HEK293T (cell line): ENCODE data around the gene FAAP20.

Experiments used
- CTCF ChIA-PET: fragments of 350-600 bp; formaldehyde crosslinking; extraction: SDS; loops from one replicate; lab custom pipeline; 2021; ENCODE audit warnings: antibody characterized with exemption, inconsistent platforms; lab: Yijun Ruan, JAX
- POLR2A ChIA-PET: fragments of 350-600 bp; formaldehyde crosslinking; extraction: SDS; loops from one replicate; lab custom pipeline; 2020; ENCODE audit warnings: antibody characterized with exemption, inconsistent platforms; lab: Yijun Ruan, JAX
- DNase-seq: peaks from one replicate; pipeline ENCODE4 v3.0.0; 2012; ENCODE audit warnings: mixed read lengths; ENCODE audit errors: extremely low spot score
- ARNT ChIP-seq: fragments of 450-650 bp; IDR thresholded peaks from 2 replicates; pipeline ENCODE4 v1.6.1; 2017; ENCODE audit warnings: mild to moderate bottlenecking
- BHLHE40 ChIP-seq: fragments of 450-650 bp; IDR thresholded peaks from 2 replicates; pipeline ENCODE4 v1.6.1; 2016; ENCODE audit warnings: mild to moderate bottlenecking, moderate library complexity, borderline replicate concordance
- CTBP1 ChIP-seq: fragments of 450-650 bp; IDR thresholded peaks from 2 replicates; pipeline ENCODE4 v1.6.1; 2016; ENCODE audit warnings: borderline replicate concordance
- ELF4 ChIP-seq: fragments of 450-650 bp; IDR thresholded peaks from 2 replicates; pipeline ENCODE4 v1.6.1; 2017; ENCODE audit warnings: antibody characterized with exemption
- FOXA1 ChIP-seq: fragments of 450-650 bp; IDR thresholded peaks from 2 replicates; pipeline ENCODE4 v1.6.1; 2016; ENCODE audit warnings: mild to moderate bottlenecking
- FOXK2 ChIP-seq: fragments of 450-650 bp; IDR thresholded peaks from 2 replicates; pipeline ENCODE4 v1.6.1; 2016; ENCODE audit warnings: mild to moderate bottlenecking
- FOXM1 ChIP-seq: fragments of 450-650 bp; IDR thresholded peaks from 2 replicates; pipeline ENCODE4 v1.6.1; 2017; ENCODE audit warnings: mild to moderate bottlenecking, borderline replicate concordance
- HDGF ChIP-seq: fragments of 450-650 bp; IDR thresholded peaks from 2 replicates; pipeline ENCODE4 v1.6.1; 2017; ENCODE audit warnings: antibody characterized with exemption, borderline replicate concordance
- L3MBTL2 ChIP-seq: fragments of 450-650 bp; conservative IDR thresholded peaks from 2 replicates; pipeline ENCODE4 v1.6.1; 2016; ENCODE audit warnings: mild to moderate bottlenecking
- LEF1 ChIP-seq: fragments of 450-650 bp; IDR thresholded peaks from 2 replicates; pipeline ENCODE4 v1.6.1; 2017; ENCODE audit warnings: mild to moderate bottlenecking, borderline replicate concordance
- NFRKB ChIP-seq: fragments of 450-650 bp; IDR thresholded peaks from 2 replicates; pipeline ENCODE4 v1.6.1; 2016; ENCODE audit warnings: mild to moderate bottlenecking, moderate library complexity
- PKNOX1 ChIP-seq: fragments of 450-650 bp; IDR thresholded peaks from 2 replicates; pipeline ENCODE4 v1.6.1; 2016
- SP1 ChIP-seq: fragments of 450-650 bp; IDR thresholded peaks from 2 replicates; pipeline ENCODE4 v1.6.1; 2017
- SUZ12 ChIP-seq: fragments of 450-650 bp; IDR thresholded peaks from 2 replicates; pipeline ENCODE4 v1.6.1; 2016; ENCODE audit warnings: mild to moderate bottlenecking
- TARDBP ChIP-seq: fragments of 450-650 bp; IDR thresholded peaks from 2 replicates; pipeline ENCODE4 v1.6.1; 2016
- ZNF384 ChIP-seq: fragments of 450-650 bp; IDR thresholded peaks from 2 replicates; pipeline ENCODE4 v1.6.1; 2016

Gene FAAP20

GRCh38 chr1:2194319-2194897 lies at the start of gene FAAP20:
FAAP20 (minus strand) TSS chr1:2194772; CDS start chr1:2194749, 23 bp downstream.
- no peak for TF ChIP-seq FOXM1
- TF ChIP-seq SUZ12, result no peak
- TF ChIP-seq ARNT, result no peak
- no peak for TF ChIP-seq ZNF384
- TF ChIP-seq L3MBTL2, result no peak
- no peak for TF ChIP-seq SP1
- no peak for TF ChIP-seq LEF1
- TF ChIP-seq TARDBP, result no peak
- TF ChIP-seq FOXA1, result no peak
- TF ChIP-seq NFRKB, result no peak
- TF ChIP-seq CTBP1, result no peak
- no peak for TF ChIP-seq HDGF
- TF ChIP-seq BHLHE40, result no peak
- no peak for TF ChIP-seq PKNOX1
- no peak for TF ChIP-seq ELF4
- ChIA-PET POLR2A (interaction anchor here (0.9 to 3.1 kb wide), 14 partner anchors 10 to 353 kb away, joined by 3 to 18 read pairs (median 5); partner anchors contain the start of genes MORN1 and RER1), CTCF (interaction anchor here (0.6 to 3.5 kb wide), 14 partner anchors 10 to 765 kb away, joined by 3 to 65 read pairs (median 4); partner anchors contain the start of genes MORN1 and RER1)
- DNase-seq, result peak; percentile 81

DNA sequence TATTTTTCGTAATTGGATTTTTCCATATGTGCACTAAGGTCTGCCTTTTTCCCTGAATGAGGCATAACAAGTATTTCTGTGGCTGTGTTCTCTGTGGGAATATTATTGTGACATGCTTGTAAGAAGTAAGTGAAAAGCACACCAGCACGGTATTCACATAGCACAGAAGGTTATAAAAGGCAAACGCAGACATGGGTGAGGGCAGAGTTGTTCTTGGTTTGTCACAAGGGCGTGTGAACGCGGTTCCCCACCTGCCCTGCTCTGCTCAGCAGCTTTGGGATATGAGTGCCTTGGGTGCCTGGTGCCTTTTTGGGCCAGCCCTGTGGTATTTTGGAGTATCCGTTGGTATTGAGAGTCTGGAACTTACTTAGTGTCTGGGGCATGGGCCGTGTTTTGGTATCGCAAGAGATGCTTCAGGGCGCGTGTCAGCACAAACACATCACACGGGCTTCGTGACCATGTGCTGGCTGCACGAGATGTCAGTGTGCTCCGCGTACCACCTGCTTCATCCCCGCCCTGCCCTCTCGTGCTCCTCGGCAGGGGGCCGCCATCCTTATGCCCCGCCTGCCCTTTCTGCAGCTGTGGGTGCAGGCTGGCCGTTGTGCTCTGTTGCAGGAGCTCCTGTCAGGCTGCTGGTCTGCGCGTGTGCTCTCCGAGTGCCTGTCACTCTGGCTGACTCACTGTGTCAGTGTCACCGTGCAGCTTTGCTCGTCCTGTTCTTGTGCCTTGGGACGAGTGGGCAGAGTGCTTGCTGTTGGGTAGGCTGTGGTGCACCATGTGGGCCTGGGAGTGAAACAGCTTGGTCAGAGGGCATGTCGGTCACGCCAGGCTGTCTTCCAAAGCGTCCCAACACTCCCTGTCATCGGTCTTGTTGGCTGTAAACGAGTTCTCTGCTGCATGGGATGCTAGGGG lies 48.5 kb upstream of the FAAP20 start:
- DNase-seq, result no peak
- ChIA-PET POLR2A (no interaction called here), CTCF (no interaction called here)
- no peak for TF ChIP-seq ZNF384
- no peak for TF ChIP-seq ELF4
- no peak for TF ChIP-seq HDGF
- TF ChIP-seq SP1, result no peak
- no peak for TF ChIP-seq TARDBP
- no peak for TF ChIP-seq ARNT
- TF ChIP-seq NFRKB, result no peak
- TF ChIP-seq PKNOX1, result no peak
- no peak for TF ChIP-seq FOXM1
- TF ChIP-seq CTBP1, result no peak
- TF ChIP-seq FOXA1, result no peak
- TF ChIP-seq BHLHE40, result no peak
- TF ChIP-seq LEF1, result no peak
- no peak for TF ChIP-seq L3MBTL2
- no peak for TF ChIP-seq FOXK2
- TF ChIP-seq SUZ12, result no peak

GRCh38 chr1:2241820-2242219 lies 47.2 kb upstream of the FAAP20 start:
- TF ChIP-seq LEF1, result no peak
- TF ChIP-seq HDGF, result no peak
- no peak for TF ChIP-seq ZNF384
- TF ChIP-seq SP1, result no peak
- no peak for TF ChIP-seq PKNOX1
- TF ChIP-seq FOXM1, result no peak
- no peak for TF ChIP-seq FOXA1
- DNase-seq, result no peak
- CTCF ChIA-PET, result interaction anchor here (0.9 kb wide), 1 partner anchor 10 kb away, joined by 3 read pairs; no protein-coding TSS in a partner anchor
- POLR2A ChIA-PET, result no interaction called here

GRCh38 chr1:2240270-2241156 lies 45.9 kb upstream of the FAAP20 start:
- ChIA-PET CTCF (interaction anchor here (0.7 kb wide), 1 partner anchor 11 kb away, joined by 6 read pairs; no protein-coding TSS in a partner anchor), POLR2A (no interaction called here)
- TF ChIP-seq ZNF384 (no peak), PKNOX1 (no peak), NFRKB (no peak), FOXK2 (no peak), L3MBTL2 (no peak), FOXM1 (no peak), FOXA1 (no peak), LEF1 (no peak), HDGF (no peak), CTBP1 (no peak), SUZ12 (no peak), ARNT (no peak), BHLHE40 (no peak), ELF4 (no peak), TARDBP (no peak), SP1 (no peak)
- DNase-seq, result no peak
